Measurements from ENCODE around the gene KLB. TPM values are rescaled to one million over a fixed set of nuclear protein-coding genes. Genes with fewer than 3 reads are reported as not detected.
"Not testable (repeated sequence)": the region's sequence is repeated elsewhere in the genome, so short reads cannot be mapped to it uniquely, and the experiment has no call there.

KLB gene
- total RNA-seq, 2 experiments from 2014 or later, result not detected

GRCh38 chr4:39365360-39365759 lies 41.4 kb upstream of the KLB start:
- no peaks in the 10 kb centered on the region for H3K27me3 Mint-ChIP-seq
- ChIA-PET CTCF (interaction anchor here (1.0 to 2.8 kb wide), 3 partner anchors 9 to 71 kb away, joined by 3 to 12 read pairs (median 5); no protein-coding TSS in a partner anchor), POLR2A (interaction anchor here (0.5 to 6.3 kb wide), 9 partner anchors 9 to 1093 kb away, joined by 3 to 87 read pairs (median 6); partner anchors contain the start of genes LIAS, RPL9 and WDR19)
- H3K9me3 Mint-ChIP-seq, result peaks cover 2% of the 10 kb centered on the region
- ATAC-seq, result peak; percentile 14
- peaks cover 26% of the 10 kb centered on the region for H3K4me1 Mint-ChIP-seq (ENCODE audit: low read depth)
- peak overlapping the region; percentile 95 for H3K27ac Mint-ChIP-seq
- no peak for TF ChIP-seq CTCF (IDR thresholded peaks at IDR 0.05)
- intact Hi-C loops (cut with micrococcal nuclease), result no loop called here
- DNase-seq, result no peak
- peak overlapping the region; percentile 91 for H3K4me3 Mint-ChIP-seq
- H3K36me3 Mint-ChIP-seq (ENCODE audit: low read depth), result peaks cover 25% of the 10 kb centered on the region

GRCh38 chr4:39365830-39366771 lies 40.6 kb upstream of the KLB start, which contains the start of gene RFC1:
RFC1 (minus strand) TSS chr4:39366362; CDS start chr4:39366241, 121 bp downstream.
- Mint-ChIP-seq H3K36me3 (ENCODE audit: low read depth) (peaks cover 25% of the 10 kb centered on the region), H3K4me1 (ENCODE audit: low read depth) (peaks cover 26% of the 10 kb centered on the region), H3K27me3 (no peaks in the 10 kb centered on the region), H3K4me3 (peak within 1 kb of the TSS; percentile 91), H3K9me3 (peaks cover 8% of the 10 kb centered on the region), H3K27ac (peak within 1 kb of the TSS; percentile 95)
- ATAC-seq (peak; percentile 87), DNase-seq (peak; percentile 97)
- ChIA-PET POLR2A (interaction anchor here (0.5 to 6.3 kb wide), 12 partner anchors 9 to 1092 kb away, joined by 3 to 87 read pairs (median 4); partner anchors contain the start of genes LIAS and RPL9), CTCF (interaction anchor here (0.9 to 2.8 kb wide), 6 partner anchors 9 to 81 kb away, joined by 3 to 12 read pairs (median 3); no protein-coding TSS in a partner anchor)
- no peak for TF ChIP-seq CTCF (IDR thresholded peaks at IDR 0.05)
- intact Hi-C loops (cut with micrococcal nuclease), result no loop called here

- Mint-ChIP-seq H3K27ac (no peak overlapping the region), H3K36me3 (ENCODE audit: low read depth) (peaks cover 21% of the 10 kb centered on the region), H3K27me3 (no peaks in the 10 kb centered on the region), H3K4me3 (peak overlapping the region; percentile 8), H3K4me1 (ENCODE audit: low read depth) (peaks cover 21% of the 10 kb centered on the region), H3K9me3 (peaks cover 9% of the 10 kb centered on the region)
- ChIA-PET CTCF (interaction anchor here (0.9 to 1.1 kb wide), 2 partner anchors 22 to 80 kb away, joined by 3 read pairs; no protein-coding TSS in a partner anchor), POLR2A (interaction anchor here (0.6 to 6.3 kb wide), 9 partner anchors 10 to 91 kb away, joined by 3 to 87 read pairs (median 3); partner anchors contain the start of genes LIAS and RPL9)
- no peak for TF ChIP-seq CTCF (IDR thresholded peaks at IDR 0.05)
- intact Hi-C loops (cut with micrococcal nuclease), result no loop called here
- ATAC-seq (no peak), DNase-seq (no peak)
These were observed 39.6 kb upstream of the KLB start for GRCh38 chr4:39367166-39367565.

- Mint-ChIP-seq H3K9me3 (peaks cover 9% of the 10 kb centered on the region), H3K36me3 (ENCODE audit: low read depth) (peaks cover 11% of the 10 kb centered on the region), H3K4me1 (ENCODE audit: low read depth) (peaks cover 9% of the 10 kb centered on the region), H3K27me3 (no peaks in the 10 kb centered on the region), H3K4me3 (no peak overlapping the region), H3K27ac (no peak overlapping the region)
- ChIA-PET CTCF (interaction anchor here (1.1 kb wide), 1 partner anchor 187 kb away, joined by 3 read pairs; the partner anchor contains the start of gene WDR19), POLR2A (no interaction called here)
- no peak for TF ChIP-seq CTCF (IDR thresholded peaks at IDR 0.05)
- ATAC-seq (no peak), DNase-seq (no peak)
- intact Hi-C loops (cut with micrococcal nuclease), result no loop called here
These were observed 37.4 kb upstream of the KLB start for GRCh38 chr4:39369301-39369700.

- H3K9me3 Mint-ChIP-seq; DNase-seq; H3K27ac Mint-ChIP-seq; H3K4me3 Mint-ChIP-seq; ATAC-seq; intact Hi-C loops (cut with micrococcal nuclease); POLR2A ChIA-PET; H3K27me3 Mint-ChIP-seq; CTCF ChIA-PET; H3K4me1 Mint-ChIP-seq (ENCODE audit: low read depth); H3K36me3 Mint-ChIP-seq (ENCODE audit: low read depth): not testable (repeated sequence)
These were observed 35.5 kb upstream of the KLB start for GRCh38 chr4:39371209-39371608.
